Tibial artery (tissue), 4 donors: Measurements from ENCODE around the gene IRF2.

ENCODE experiments used
- DNase-seq, 2 donors: peaks; one replicate each; pipeline ENCODE4 v3.0.0-alpha.2; 2019
- H3K27ac ChIP-seq, 2 donors: fragments of 200-600 bp; sonication (generic) in 1 of 2; 1 replicate in 1 of 2; 2 replicates in 1 of 2; pipeline ENCODE4 v1.5.1; 2018 to 2019; ENCODE audit warnings: mild to moderate bottlenecking in 1 of 2
- H3K27me3 ChIP-seq, 2 donors: fragments of 200-600 bp; sonication (generic) in 1 of 2; one replicate each; pipeline versions ENCODE4 v1.5.1 to v1.6.0; 2016 to 2019
- H3K36me3 ChIP-seq, 3 donors: fragments of 200-600 bp; sonication (generic) in 2 of 3; one replicate each; pipeline ENCODE4 v1.5.1; 2016 to 2019; ENCODE audit warnings: mild to moderate bottlenecking in 2 of 3
- H3K4me1 ChIP-seq, 4 donors: fragments of 200-600 bp; sonication (generic) in 2 of 4; 1 replicate in 3 of 4; 2 replicates in 1 of 4; pipeline ENCODE4 v1.5.1; 2016 to 2019
- H3K4me3 ChIP-seq, 2 donors: fragments of 200-600 bp; sonication (generic) in 1 of 2; 1 replicate in 1 of 2; 2 replicates in 1 of 2; pipeline ENCODE4 v1.5.1; 2018 to 2019; ENCODE audit warnings: mild to moderate bottlenecking in 2 of 2
- H3K9me3 ChIP-seq, 3 donors: fragments of 200-600 bp; sonication (generic) in 1 of 3; one replicate each; pipeline ENCODE4 v1.5.1; 2016 to 2019
- intact Hi-C: fragments of 100-400 bp; cut with DNase I; formaldehyde crosslinking; loops from one replicate; pipeline ENCODE4 v1.15.0; 2023; ENCODE audit warnings: low total_unique reads
- TF ChIP-seq, protein P1 (sequence below), 2 experiments: fragments of 200-600 bp in 1 of 2; fragments of 450-650 bp in 1 of 2; IDR thresholded peaks; one replicate each; pipeline ENCODE4 v1.5.1; 2017 to 2019; ENCODE audit warnings: antibody characterized with exemption in 2 of 2, mild to moderate bottlenecking in 1 of 2, moderate library complexity in 1 of 2

The IRF2 gene

DNA sequence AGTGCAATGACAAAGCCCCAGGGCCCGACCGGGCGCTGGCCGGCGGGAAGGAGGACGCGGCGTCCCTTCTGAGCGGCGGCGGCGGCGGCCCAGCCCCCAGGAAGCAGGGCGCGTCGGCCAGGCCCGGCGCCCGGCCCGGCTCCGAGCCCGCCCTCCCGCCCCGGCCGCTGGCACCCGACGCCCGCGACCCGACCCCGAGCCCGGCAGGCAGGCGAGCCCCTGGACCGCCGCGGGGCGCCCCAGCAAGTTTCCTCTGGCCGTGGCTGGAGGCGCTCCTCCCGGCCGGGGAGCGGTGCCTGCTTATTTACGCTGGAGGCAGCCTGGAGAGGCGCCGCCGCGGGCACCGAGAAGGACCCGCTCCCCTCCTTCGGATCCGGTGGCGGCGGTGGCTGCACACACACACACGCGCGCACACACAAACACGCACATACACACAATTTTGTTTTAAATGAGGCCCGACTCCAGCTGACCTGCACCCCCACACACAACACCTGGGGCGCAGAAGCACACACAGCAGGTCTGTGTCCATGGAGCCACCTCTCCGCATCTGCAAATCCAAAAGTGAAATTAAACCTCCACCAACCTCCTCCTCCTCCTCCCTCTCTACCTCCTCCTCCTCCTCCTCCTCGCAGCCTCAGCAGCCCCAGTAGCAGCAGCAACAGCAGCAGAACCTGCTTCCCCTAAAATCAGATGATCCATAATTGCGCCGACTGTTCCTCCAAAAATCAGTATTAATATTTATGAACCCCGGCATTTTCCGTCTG is 669 bp downstream of the IRF2 start:
- intact Hi-C loops = loop anchor here (2.0 to 10.0 kb wide), 4 partner anchors 63 to 186 kb away; partner anchors contain the start of genes CASP3 and PRIMPOL
- Histone ChIP-seq H3K9me3 (no peaks in the 10 kb centered on the region), H3K27ac (peak overlapping the region; percentile 88 to 96), H3K4me3 (peak overlapping the region; percentile 80 to 89), H3K4me1 (peaks cover 0 to 56% (median 27%) of the 10 kb centered on the region in 4 donors), H3K27me3 (no peaks in the 10 kb centered on the region), H3K36me3 (no peaks in the 10 kb centered on the region)
- no peak for DNase-seq
- TF ChIP-seq, protein P1, sequence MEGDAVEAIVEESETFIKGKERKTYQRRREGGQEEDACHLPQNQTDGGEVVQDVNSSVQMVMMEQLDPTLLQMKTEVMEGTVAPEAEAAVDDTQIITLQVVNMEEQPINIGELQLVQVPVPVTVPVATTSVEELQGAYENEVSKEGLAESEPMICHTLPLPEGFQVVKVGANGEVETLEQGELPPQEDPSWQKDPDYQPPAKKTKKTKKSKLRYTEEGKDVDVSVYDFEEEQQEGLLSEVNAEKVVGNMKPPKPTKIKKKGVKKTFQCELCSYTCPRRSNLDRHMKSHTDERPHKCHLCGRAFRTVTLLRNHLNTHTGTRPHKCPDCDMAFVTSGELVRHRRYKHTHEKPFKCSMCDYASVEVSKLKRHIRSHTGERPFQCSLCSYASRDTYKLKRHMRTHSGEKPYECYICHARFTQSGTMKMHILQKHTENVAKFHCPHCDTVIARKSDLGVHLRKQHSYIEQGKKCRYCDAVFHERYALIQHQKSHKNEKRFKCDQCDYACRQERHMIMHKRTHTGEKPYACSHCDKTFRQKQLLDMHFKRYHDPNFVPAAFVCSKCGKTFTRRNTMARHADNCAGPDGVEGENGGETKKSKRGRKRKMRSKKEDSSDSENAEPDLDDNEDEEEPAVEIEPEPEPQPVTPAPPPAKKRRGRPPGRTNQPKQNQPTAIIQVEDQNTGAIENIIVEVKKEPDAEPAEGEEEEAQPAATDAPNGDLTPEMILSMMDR (IDR thresholded peaks at IDR 0.05) = no peak

DNA sequence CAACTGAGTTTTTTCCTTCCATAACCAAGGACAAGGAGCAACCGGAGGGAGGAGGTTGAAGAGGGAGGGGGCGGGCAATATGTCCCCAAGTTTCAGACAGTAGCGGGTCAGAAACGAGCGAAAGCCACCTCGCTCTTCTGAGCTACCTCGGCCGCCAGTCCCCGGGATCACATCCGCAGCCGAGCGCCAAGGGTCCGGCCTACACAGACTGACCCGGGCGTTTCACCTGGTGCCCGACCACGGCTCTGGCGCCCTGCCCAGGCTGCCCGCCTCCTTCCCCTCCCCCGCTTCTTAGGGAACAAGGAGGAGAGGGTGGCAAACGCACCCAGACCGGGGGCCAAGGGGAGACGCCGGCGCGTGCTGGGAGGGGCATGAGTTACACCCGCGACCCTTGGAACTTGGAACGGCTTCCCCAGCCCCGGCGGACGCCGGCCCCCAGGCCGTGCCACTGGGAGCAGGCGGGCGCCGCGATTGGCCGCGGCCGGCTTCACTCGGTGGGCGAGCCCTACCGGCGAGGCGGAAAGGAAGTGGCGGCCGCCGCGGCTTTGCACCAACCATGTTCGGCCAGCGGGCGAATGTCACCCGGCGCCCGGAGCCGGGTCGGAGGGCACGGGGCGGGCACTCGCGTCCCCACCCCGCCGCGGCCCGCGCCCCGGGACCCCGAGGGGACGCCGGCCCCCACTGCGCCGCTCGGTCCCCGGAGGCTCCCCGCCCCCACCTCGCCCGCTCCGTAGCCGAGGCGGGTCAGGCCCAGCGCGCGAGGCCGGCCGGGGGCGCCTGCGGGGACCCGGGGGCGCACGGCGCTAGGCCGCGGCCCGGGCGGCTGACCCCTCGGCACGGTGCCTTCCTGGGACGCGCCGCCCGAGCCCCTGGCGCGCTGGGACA is 1.5 kb downstream of the IRF2 start:
- Histone ChIP-seq H3K27ac (peak overlapping the region; percentile 88 to 96), H3K9me3 (no peaks in the 10 kb centered on the region), H3K4me1 (peaks cover 0 to 62% (median 28%) of the 10 kb centered on the region in 4 donors), H3K4me3 (peak overlapping the region; percentile 80 to 89), H3K27me3 (no peaks in the 10 kb centered on the region), H3K36me3 (no peaks in the 10 kb centered on the region)
- peak; percentile 73 to 91 for DNase-seq
- TF ChIP-seq, protein P1 (IDR thresholded peaks at IDR 0.05) = peak in 1 of 2 experiments; percentile 34
- intact Hi-C loops = loop anchor here (2.0 to 10.0 kb wide), 4 partner anchors 64 to 186 kb away; partner anchors contain the start of genes CASP3 and PRIMPOL

DNA sequence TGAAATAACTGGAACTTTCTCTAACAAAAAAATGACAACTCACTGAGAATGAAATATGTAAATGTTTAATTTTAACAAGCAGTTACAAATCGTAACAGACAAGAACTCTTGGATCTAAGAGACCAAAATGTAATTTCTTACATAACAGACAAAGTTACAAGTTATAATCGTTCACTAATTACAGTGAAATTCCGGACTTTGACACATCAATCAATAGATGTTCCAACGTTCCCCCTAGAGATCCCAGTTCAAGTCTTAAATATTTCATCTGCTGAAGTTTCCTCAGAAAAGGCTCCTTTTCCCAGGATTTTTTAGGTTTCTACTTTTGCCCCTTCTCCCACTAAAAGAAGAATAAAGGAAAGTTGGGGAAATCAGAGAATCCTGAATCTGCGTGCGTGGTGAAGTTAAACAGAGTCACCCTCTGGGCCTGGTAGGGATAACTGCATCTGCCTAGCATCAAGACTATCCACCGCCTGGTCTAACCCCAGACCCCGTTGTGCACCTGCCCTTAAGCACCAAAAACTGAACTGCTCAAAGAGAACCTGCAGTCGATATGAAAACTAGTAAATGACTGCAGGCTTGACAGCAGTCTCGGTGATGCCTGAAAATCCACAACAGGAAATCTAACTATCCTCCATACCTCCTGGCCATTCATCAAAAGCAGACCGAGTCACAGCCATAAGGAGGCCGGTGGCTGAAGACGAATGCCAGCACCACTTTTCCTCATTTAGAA is 2.3 kb downstream of the IRF2 start:
- Histone ChIP-seq H3K27ac (peak overlapping the region; percentile 88 to 96), H3K9me3 (no peaks in the 10 kb centered on the region), H3K36me3 (no peaks in the 10 kb centered on the region), H3K4me3 (peak overlapping the region; percentile 80 to 89), H3K27me3 (no peaks in the 10 kb centered on the region), H3K4me1 (peaks cover 0 to 68% (median 26%) of the 10 kb centered on the region in 4 donors)
- intact Hi-C loops = loop anchor here (2.0 to 10.0 kb wide), 4 partner anchors 65 to 185 kb away; partner anchors contain the start of genes CASP3 and PRIMPOL
- DNase-seq = no peak
- TF ChIP-seq, protein P1 (IDR thresholded peaks at IDR 0.05) = no peak

DNA sequence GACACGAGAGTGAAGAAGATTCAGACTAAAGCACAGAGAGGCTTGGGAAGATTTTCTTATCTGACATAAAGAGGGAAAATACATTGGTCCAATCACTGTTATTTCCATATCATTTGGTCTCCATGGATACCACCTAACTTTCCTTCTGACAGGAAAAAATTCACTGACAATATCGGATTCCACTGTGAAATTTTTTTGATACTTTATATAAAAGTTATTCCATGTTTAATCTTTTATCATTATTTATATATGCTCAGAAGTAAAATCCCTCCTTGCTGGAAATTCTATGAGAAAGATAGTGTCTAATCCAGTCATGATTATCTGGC is 3.6 kb downstream of the IRF2 start:
- no peaks in the 10 kb centered on the region for H3K36me3 ChIP-seq
- no peaks in the 10 kb centered on the region for H3K27me3 ChIP-seq
- peaks cover 0 to 64% (median 13%) of the 10 kb centered on the region in 4 donors for H3K4me1 ChIP-seq
- DNase-seq = no peak
- intact Hi-C loops = loop anchor here (5.0 to 10.0 kb wide), 3 partner anchors 126 to 183 kb away; partner anchors contain the start of genes CASP3 and PRIMPOL
- no peak overlapping the region for H3K4me3 ChIP-seq
- no peaks in the 10 kb centered on the region for H3K9me3 ChIP-seq
- H3K27ac ChIP-seq = no peak overlapping the region
- TF ChIP-seq, protein P1 (IDR thresholded peaks at IDR 0.05) = no peak

DNA sequence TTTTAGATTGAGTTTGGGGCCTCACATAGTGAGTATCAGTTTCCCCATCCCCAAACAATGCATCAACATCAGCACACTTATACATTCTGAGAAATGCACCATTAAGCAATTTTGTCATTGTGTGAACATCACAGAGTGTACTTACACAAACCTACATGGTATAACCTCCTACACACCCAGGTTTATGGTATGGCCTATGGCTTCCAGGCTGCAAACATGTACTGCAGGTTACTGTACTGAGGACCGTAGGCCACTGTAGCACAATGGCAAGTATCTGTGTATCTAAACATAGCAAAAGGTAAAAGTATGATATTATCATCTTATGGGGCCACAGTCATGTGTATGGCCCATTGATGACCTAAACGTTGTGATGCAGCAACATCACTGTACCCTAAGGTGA is 7.7 kb downstream of the IRF2 start:
- Histone ChIP-seq H3K36me3 (no peaks in the 10 kb centered on the region), H3K9me3 (no peaks in the 10 kb centered on the region), H3K27ac (no peak overlapping the region), H3K4me3 (no peak overlapping the region), H3K27me3 (no peaks in the 10 kb centered on the region), H3K4me1 (peaks cover 0 to 59% (median 11%) of the 10 kb centered on the region in 4 donors)
- no peak for DNase-seq
- intact Hi-C loops = no loop called here
- TF ChIP-seq, protein P1 (IDR thresholded peaks at IDR 0.05) = no peak
